OCI-LY7 (cell line): ENCODE data around the gene LENG1.

Experiments
- CTCF ChIP-seq: fragments of 200-600 bp; sonication (generic); conservative IDR thresholded peaks from 2 replicates; pipeline ENCODE4 v1.5.1; 2014; ENCODE audit warnings: mild to moderate bottlenecking, antibody characterized with exemption, low read length, moderate library complexity, mixed read lengths
- EZH2phosphoT487 ChIP-seq: fragments of 200-600 bp; sonication (generic); IDR thresholded peaks from 2 replicates; pipeline ENCODE4 v1.6.1; 2018; ENCODE audit warnings: low read depth, borderline replicate concordance, mild to moderate bottlenecking, mixed run types, antibody characterized with exemption, low read length, moderate library complexity, mixed read lengths

GRCh38 chr19:54147676-54148075 is 11.8 kb downstream of the LENG1 start:
- TF ChIP-seq CTCF (no peak), EZH2phosphoT487 (no peak)
